H9 (cell line): ENCODE results near the gene PUM1. TPM values are rescaled to one million over a fixed set of nuclear protein-coding genes. Genes with fewer than 3 reads are reported as not detected.

Experiments
- DNase-seq: peaks from one replicate; pipeline ENCODE4 v3.0.0-alpha.2; 2017
- H2AFZ ChIP-seq: one replicate; pipeline ENCODE4 v1.6.1; 2013; ENCODE audit warnings: mild to moderate bottlenecking, low read length, control low read depth, moderate library complexity
- H2AK5ac ChIP-seq: 2 replicates; pipeline ENCODE4 v1.6.1; 2013; ENCODE audit warnings: low read length, control low read depth, mixed read lengths; ENCODE audit not compliant: insufficient read length
- H2BK120ac ChIP-seq: one replicate; pipeline ENCODE4 v1.6.1; 2013; ENCODE audit warnings: low read depth, mild to moderate bottlenecking, low read length, control low read depth, inconsistent platforms; ENCODE audit not compliant: poor library complexity, severe bottlenecking
- H2BK12ac ChIP-seq: 2 replicates; pipeline ENCODE4 v1.6.1; 2013; ENCODE audit warnings: low read length, control low read depth, mixed read lengths, low read depth; ENCODE audit not compliant: insufficient read length
- H2BK15ac ChIP-seq: 2 replicates; pipeline ENCODE4 v1.6.1; 2013; ENCODE audit warnings: low read depth, low read length, control low read depth
- H2BK20ac ChIP-seq: one replicate; pipeline ENCODE4 v1.6.1; 2013; ENCODE audit warnings: low read depth, mild to moderate bottlenecking, low read length, control low read depth, inconsistent platforms; ENCODE audit not compliant: poor library complexity, severe bottlenecking
- H2BK5ac ChIP-seq: 2 replicates; pipeline ENCODE4 v1.6.1; 2013; ENCODE audit warnings: low read length, control low read depth, mixed read lengths; ENCODE audit not compliant: insufficient read length
- H3K14ac ChIP-seq: 2 replicates; pipeline ENCODE4 v1.6.1; 2013; ENCODE audit warnings: low read length, control low read depth; ENCODE audit not compliant: insufficient read depth
- H3K18ac ChIP-seq: 2 replicates; pipeline ENCODE4 v1.6.1; 2013; ENCODE audit warnings: low read depth, mild to moderate bottlenecking, mixed read lengths, low read length, control low read depth; ENCODE audit not compliant: insufficient read length
- H3K23ac ChIP-seq: 2 replicates; pipeline ENCODE4 v1.6.1; 2013; ENCODE audit warnings: low read length, control low read depth, mixed read lengths, low read depth; ENCODE audit not compliant: insufficient read length
- H3K23me2 ChIP-seq: 2 replicates; pipeline ENCODE4 v1.6.1; 2013; ENCODE audit warnings: low read depth, mild to moderate bottlenecking, mixed read lengths, low read length, control low read depth; ENCODE audit not compliant: insufficient read length, poor library complexity, severe bottlenecking
- H3K27ac ChIP-seq: 2 replicates; pipeline ENCODE4 v1.5.1; 2013; ENCODE audit warnings: low read length, control low read depth, mixed read lengths, low read depth; ENCODE audit not compliant: insufficient read length
- H3K27me3 ChIP-seq: 2 replicates; pipeline ENCODE4 v1.6.1; 2013; ENCODE audit warnings: low read length, control low read depth, inconsistent platforms; ENCODE audit not compliant: insufficient read depth
- H3K4ac ChIP-seq: 2 replicates; pipeline ENCODE4 v1.6.1; 2013; ENCODE audit warnings: low read depth, mild to moderate bottlenecking, control low read depth, inconsistent platforms, low read length, moderate library complexity
- H3K4me1 ChIP-seq: 2 replicates; pipeline ENCODE4 v1.6.1; 2013; ENCODE audit warnings: low read length, control low read depth, inconsistent platforms; ENCODE audit not compliant: insufficient read depth
- H3K4me2 ChIP-seq: 2 replicates; pipeline ENCODE4 v1.6.1; 2013; ENCODE audit warnings: low read length, control low read depth, mixed read lengths; ENCODE audit not compliant: insufficient read length, insufficient read depth
- H3K56ac ChIP-seq: 2 replicates; pipeline ENCODE4 v1.6.1; 2013; ENCODE audit warnings: low read depth, mild to moderate bottlenecking, mixed read lengths, low read length, control low read depth; ENCODE audit not compliant: insufficient read length
- H3K79me1 ChIP-seq: 2 replicates; pipeline ENCODE4 v1.6.1; 2013; ENCODE audit warnings: low read depth, mild to moderate bottlenecking, moderate library complexity, low read length, control low read depth, inconsistent platforms; ENCODE audit not compliant: insufficient read depth, poor library complexity, severe bottlenecking
- H3K79me2 ChIP-seq: 2 replicates; pipeline ENCODE4 v1.6.1; 2013; ENCODE audit warnings: low read length, control low read depth, inconsistent platforms; ENCODE audit not compliant: insufficient read depth
- H3K9ac ChIP-seq: 2 replicates; pipeline ENCODE4 v1.6.1; 2013; ENCODE audit warnings: low read length, control low read depth, mixed read lengths; ENCODE audit not compliant: insufficient read length; ENCODE audit errors: extremely low read depth
- H3K9me3 ChIP-seq: one replicate; pipeline ENCODE4 v1.6.1; 2013; ENCODE audit warnings: low read depth, low read length, inconsistent platforms; ENCODE audit not compliant: control insufficient read depth
- H3T11ph ChIP-seq: one replicate; pipeline ENCODE4 v1.6.1; 2013; ENCODE audit warnings: mild to moderate bottlenecking, low read length, control low read depth, inconsistent platforms
- H4K20me1 ChIP-seq: one replicate; pipeline ENCODE4 v1.6.1; 2013; ENCODE audit not compliant: control insufficient read depth, insufficient read length, insufficient read depth
- H4K5ac ChIP-seq: 2 replicates; pipeline ENCODE4 v1.6.1; 2013; ENCODE audit warnings: low read depth, mild to moderate bottlenecking, mixed read lengths, low read length, control low read depth; ENCODE audit not compliant: insufficient read length
- H4K8ac ChIP-seq: replicated peaks from 2 replicates; pipeline ENCODE4 v1.6.1; 2013; ENCODE audit warnings: low read length, control low read depth, mixed read lengths, low read depth; ENCODE audit not compliant: insufficient read length
- H4K91ac ChIP-seq: 2 replicates; pipeline ENCODE4 v1.6.1; 2013; ENCODE audit warnings: low read depth, mild to moderate bottlenecking, moderate library complexity, mixed read lengths, low read length, control low read depth; ENCODE audit not compliant: insufficient read length
- H3K27ac Mint-ChIP-seq, 3 experiments: 2 replicates in 2 of 3; 3 replicates in 1 of 3; pipeline ENCODE4 v1.8.0; 2020 to 2021; ENCODE audit warnings: mixed read lengths in 3 of 3, mild to moderate bottlenecking in 1 of 3, moderate library complexity in 1 of 3
- H3K27me3 Mint-ChIP-seq: 2 replicates; pipeline ENCODE4 v1.8.0; 2021; ENCODE audit warnings: low read depth, mild to moderate bottlenecking, moderate library complexity, mixed read lengths
- H3K36me3 Mint-ChIP-seq, 3 experiments: 2 replicates in 2 of 3; 3 replicates in 1 of 3; pipeline ENCODE4 v1.8.0; 2020 to 2021; ENCODE audit warnings: low read depth in 3 of 3, mixed read lengths in 3 of 3; ENCODE audit not compliant: insufficient read depth in 1 of 3
- H3K4me1 Mint-ChIP-seq, 2 experiments: 2 replicates each; pipeline ENCODE4 v1.8.0; 2020; ENCODE audit warnings: mixed read lengths in 2 of 2
- H3K4me3 Mint-ChIP-seq, 2 experiments: 2 replicates in 1 of 2; 3 replicates in 1 of 2; pipeline ENCODE4 v1.8.0; 2020 to 2021; ENCODE audit warnings: mild to moderate bottlenecking in 2 of 2, mixed read lengths in 2 of 2, moderate library complexity in 1 of 2
- H3K9me3 Mint-ChIP-seq, 2 experiments: 2 replicates in 1 of 2; 3 replicates in 1 of 2; pipeline ENCODE4 v1.8.0; 2020; ENCODE audit warnings: mild to moderate bottlenecking in 2 of 2, mixed read lengths in 2 of 2, moderate library complexity in 1 of 2
- CTCF ChIP-seq: fragments of 200-600 bp; sonication (generic); conservative IDR thresholded peaks from 3 replicates; pipeline ENCODE4 v1.8.0; 2021; ENCODE audit warnings: antibody characterized with exemption, mild to moderate bottlenecking
- WGBS: extraction: QIAGEN DNeasy Blood & Tissue Kit; methylation state at CpG from one replicate; pipeline ENCODE4 v1.1.7; 2013; ENCODE audit warnings: missing lambda C conversion rate, low lambda C conversion rate, mixed read lengths; ENCODE audit not compliant: insufficient read length; ENCODE audit errors: extremely low coverage; 5-methylcytosine and 5-hydroxymethylcytosine counted together
- total RNA-seq: library from RNA; stranded (reverse); gene quantifications from 2 replicates; pipeline ENCODE4 v1.2.1, GENCODE V29; 2021

PUM1 gene
- total RNA-seq, 1 experiment from 2014 or later = 164 TPM

GRCh38 chr1:31019401-31019800 is 46.1 kb downstream of the PUM1 start:
- Histone ChIP-seq H3K79me1 (peaks cover 3% of the 10 kb centered on the region), H4K20me1 (no peaks in the 10 kb centered on the region), H2BK12ac (no peak overlapping the region), H4K8ac (no peak overlapping the region), H4K91ac (no peak overlapping the region), H3K4ac (no peak overlapping the region), H3K4me2 (no peak overlapping the region), H3K79me2 (peaks cover 51% of the 10 kb centered on the region; the same call in 1 of the 2 replicates), H3K23me2 (no peaks in the 10 kb centered on the region), H3K23ac (no peak overlapping the region), H3K9ac (no peak overlapping the region), H2BK15ac (no peak overlapping the region), H3K4me1 (no peaks in the 10 kb centered on the region; the same call in 1 of the 2 replicates), H3T11ph (no peak overlapping the region), H3K27me3 (no peaks in the 10 kb centered on the region), H2AFZ (no peak overlapping the region), H3K14ac (no peak overlapping the region), H3K18ac (no peak overlapping the region), H3K27ac (no peak overlapping the region), H2BK120ac (no peak overlapping the region), H2BK5ac (no peak overlapping the region), H3K9me3 (no peaks in the 10 kb centered on the region), H2BK20ac (no peak overlapping the region), H4K5ac (no peak overlapping the region), H3K56ac (no peak overlapping the region), H2AK5ac (no peak overlapping the region)
- H3K4me3 Mint-ChIP-seq = no peak overlapping the region
- no CpG with 5 or more reads among the region's 3 CpGs for WGBS
- DNase-seq = no peak
- peak overlapping the region in 1 of 3 experiments; percentile 79; a peak in 1 of 7 replicates for H3K27ac Mint-ChIP-seq
- H3K4me1 Mint-ChIP-seq = peaks cover 18 to 21% of the 10 kb centered on the region in 2 experiments
- TF ChIP-seq CTCF = no peak
- H3K9me3 Mint-ChIP-seq = no peaks in the 10 kb centered on the region
- H3K36me3 Mint-ChIP-seq = peaks cover 2 to 30% (median 23%) of the 10 kb centered on the region in 3 experiments; a peak in 5 of 7 replicates
- no peaks in the 10 kb centered on the region for H3K27me3 Mint-ChIP-seq
